Activated T-cell treated with anti-CD3 and anti-CD28 coated beads for 48 hours (primary cell): ENCODE measurements around the gene GIMAP6.
"Not testable (repeated sequence)": the region's sequence is repeated elsewhere in the genome, so short reads cannot be mapped to it uniquely, and the experiment has no call there.

Experiments used
- DNase-seq: peaks from one replicate; pipeline ENCODE4 v3.0.0-alpha.2; 2020; ENCODE audit warnings: low read depth

Gene GIMAP6

GRCh38 chr7:150645259-150646020 lies 13.3 kb upstream of the GIMAP6 start:
- no peak for DNase-seq

GRCh38 chr7:150642926-150643325 lies 10.7 kb upstream of the GIMAP6 start:
- DNase-seq: no peak

GRCh38 chr7:150641854-150642253 lies 9.7 kb upstream of the GIMAP6 start:
- no peak for DNase-seq

- no peak for DNase-seq
Observed at GRCh38 chr7:150633926-150634325, 1.7 kb upstream of the GIMAP6 start.

- peak; percentile 27 for DNase-seq
Observed at GRCh38 chr7:150631084-150631826, 930 bp downstream of the GIMAP6 start.

GRCh38 chr7:150629347-150629746 lies 2.8 kb downstream of the GIMAP6 start:
- DNase-seq: no peak

- DNase-seq: no peak
Observed at GRCh38 chr7:150627959-150628358, 4.2 kb downstream of the GIMAP6 start.

- no peak for DNase-seq
Observed at GRCh38 chr7:150626696-150627095, 5.5 kb downstream of the GIMAP6 start.

- no peak for DNase-seq
Observed at GRCh38 chr7:150621376-150621775, 10.8 kb downstream of the GIMAP6 start.

- DNase-seq: no peak
Observed at GRCh38 chr7:150620617-150621371, 11.4 kb downstream of the GIMAP6 start.

GRCh38 chr7:150620061-150620460 lies 12.1 kb downstream of the GIMAP6 start:
- no peak for DNase-seq

GRCh38 chr7:150615221-150615755 lies 16.9 kb downstream of the GIMAP6 start:
- DNase-seq: not testable (repeated sequence)

GRCh38 chr7:150614426-150614825 lies 17.8 kb downstream of the GIMAP6 start:
- DNase-seq: not testable (repeated sequence)

- DNase-seq: no peak
Observed at GRCh38 chr7:150613880-150614279, 18.3 kb downstream of the GIMAP6 start.

GRCh38 chr7:150612925-150613324 lies 19.3 kb downstream of the GIMAP6 start:
- no peak for DNase-seq

- DNase-seq: no peak
Observed at GRCh38 chr7:150610233-150610632, 22.0 kb downstream of the GIMAP6 start.

- not testable (repeated sequence) for DNase-seq
Observed at GRCh38 chr7:150603600-150603999, 28.6 kb downstream of the GIMAP6 start.

- DNase-seq: no peak
Observed at GRCh38 chr7:150595361-150595760, 36.8 kb downstream of the GIMAP6 start.

GRCh38 chr7:150594805-150595204 lies 37.4 kb downstream of the GIMAP6 start:
- DNase-seq: no peak

GRCh38 chr7:150587551-150587950 lies 44.6 kb downstream of the GIMAP6 start:
- DNase-seq: no peak

GRCh38 chr7:150586785-150587152 lies 45.4 kb downstream of the GIMAP6 start:
- DNase-seq: no peak

- no peak for DNase-seq
Observed at GRCh38 chr7:150586068-150586784, 46.0 kb downstream of the GIMAP6 start.
